ENCODE results near the gene RPL10.
"Not testable (repeated sequence)": the region's sequence is repeated elsewhere in the genome, so short reads cannot be mapped to it uniquely, and the experiment has no call there.

RPL10 gene

GRCh38 chrX:154378059-154378798, 19.9 kb upstream of the RPL10 start:
- DNase-seq: peak; percentile 37

GRCh38 chrX:154378799-154379568, 19.2 kb upstream of the RPL10 start, which contains the start of gene EMD:
Gene EMD, plus strand, starts transcription at chrX:154379295. Its CDS starts 190 bp downstream, at chrX:154379485.
- DNase-seq: peak; percentile 94 to 95

GRCh38 chrX:154379569-154379951, 18.6 kb upstream of the RPL10 start:
- DNase-seq: no peak

GRCh38 chrX:154380153-154380552, 18.0 kb upstream of the RPL10 start:
- DNase-seq: no peak

GRCh38 chrX:154380787-154381186, 17.4 kb upstream of the RPL10 start:
- no peak for DNase-seq

- DNase-seq: no peak
Observed at GRCh38 chrX:154381271-154381670, 16.9 kb upstream of the RPL10 start.

- no peak for DNase-seq
Observed at GRCh38 chrX:154382483-154383069, 15.6 kb upstream of the RPL10 start.

GRCh38 chrX:154383359-154384283, 14.6 kb upstream of the RPL10 start:
- no peak for DNase-seq

GRCh38 chrX:154384284-154384892, 13.8 kb upstream of the RPL10 start:
- DNase-seq: no peak

- DNase-seq: not testable (repeated sequence)
Observed at GRCh38 chrX:154388094-154388493, 10.1 kb upstream of the RPL10 start.

GRCh38 chrX:154388649-154389048, 9.5 kb upstream of the RPL10 start:
- DNase-seq: not testable (repeated sequence)

- DNase-seq: not testable (repeated sequence)
Observed at GRCh38 chrX:154389812-154390747, 8.1 kb upstream of the RPL10 start.

GRCh38 chrX:154396363-154396762, 1.8 kb upstream of the RPL10 start:
- not testable (repeated sequence) for DNase-seq

GRCh38 chrX:154396973-154397887, 947 bp upstream of the RPL10 start:
- DNase-seq: peak; percentile 71 to 78

- peak; percentile 80 to 82 for DNase-seq
Observed at GRCh38 chrX:154398668-154399526, 720 bp downstream of the RPL10 start.

- DNase-seq: peak in 1 of 2 donors; percentile 35
Observed at GRCh38 chrX:154399527-154400368, 1.6 kb downstream of the RPL10 start.

GRCh38 chrX:154400369-154400817, 2.2 kb downstream of the RPL10 start:
- not testable (repeated sequence) for DNase-seq
